Endothelial cell of umbilical vein (primary cell): ENCODE results near the gene LGALSL. TPM values are rescaled to one million over a fixed set of nuclear protein-coding genes. Genes with fewer than 3 reads are reported as not detected.

ENCODE experiments used
- BruUV-seq: library from RNA; stranded (reverse); fragments of 400-500 nt; replicated peaks from 2 replicates; lab custom pipeline; 2021; lab: Mats Ljungman, UMichigan
- CTCF ChIA-PET: fragments of 300-600, 350-600 bp; sonication (Branson Sonifier 250); formaldehyde crosslinking; loops from one replicate; lab custom pipeline; 2021; ENCODE audit warnings: antibody characterized with exemption, inconsistent platforms; lab: Charles Lee
- POLR2A ChIA-PET: fragments of 300-600, 350-600 bp; sonication (Branson Sonifier 250); formaldehyde crosslinking; loops from one replicate; lab custom pipeline; 2021; ENCODE audit warnings: antibody characterized with exemption, inconsistent platforms; lab: Charles Lee
- DNase-seq: peaks from one replicate; pipeline ENCODE4 v3.0.0-alpha.2; 2011; ENCODE audit warnings: low read depth, low spot score
- FAIRE-seq: peaks from 2 replicates; lab custom pipeline; 2011; peaks lifted over from hg19 to GRCh38; lab: Jason Lieb, UNC
- H2AFZ ChIP-seq: 2 replicates; pipeline ENCODE4 v1.6.0; 2012; ENCODE audit warnings: low read depth, low read length, control low read depth, inconsistent platforms
- H3K27ac ChIP-seq: 2 replicates; pipeline ENCODE4 v1.5.1; 2011; ENCODE audit warnings: low read depth, mild to moderate bottlenecking, control low read depth, low read length, moderate library complexity; ENCODE audit not compliant: insufficient read depth
- H3K27me3 ChIP-seq, 2 experiments: 2 replicates each; pipeline versions ENCODE4 v1.6.0 to v1.6.1; 2011; ENCODE audit warnings: low read length in 2 of 2, mixed read lengths in 1 of 2; ENCODE audit not compliant: control insufficient read depth in 2 of 2, insufficient read depth in 2 of 2
- H3K36me3 ChIP-seq, 2 experiments: 2 replicates in 1 of 2; 3 replicates in 1 of 2; pipeline ENCODE4 v1.5.1; 2011; ENCODE audit warnings: low read length in 2 of 2, mild to moderate bottlenecking in 1 of 2, moderate library complexity in 1 of 2; ENCODE audit not compliant: control insufficient read depth in 2 of 2, insufficient read depth in 2 of 2; ENCODE audit errors: extremely low read depth in 1 of 2
- H3K4me1 ChIP-seq: 3 replicates; pipeline ENCODE4 v1.5.1; 2011; ENCODE audit warnings: mild to moderate bottlenecking, low read length; ENCODE audit not compliant: control insufficient read depth, insufficient read depth; ENCODE audit errors: extremely low read depth
- H3K4me2 ChIP-seq: 2 replicates; pipeline ENCODE4 v1.6.1; 2011; ENCODE audit warnings: low read length, control low read depth, mixed read lengths; ENCODE audit not compliant: insufficient read depth
- H3K4me3 ChIP-seq, 3 experiments: fragments of 200-600 bp in 1 of 3; sonication (generic), shearing (Covaris generic) in 1 of 3; replicated peaks in 1 of 3; 2 replicates each; pipeline ENCODE4 v1.5.1; 2011 to 2016; ENCODE audit warnings: control low read depth in 3 of 3, low read length in 3 of 3, mild to moderate bottlenecking in 2 of 3, inconsistent platforms in 1 of 3, low read depth in 1 of 3, moderate library complexity in 1 of 3; ENCODE audit not compliant: insufficient read depth in 1 of 3
- H3K79me2 ChIP-seq: 2 replicates; pipeline ENCODE4 v1.6.0; 2012; ENCODE audit warnings: low read length, inconsistent platforms; ENCODE audit not compliant: control insufficient read depth, insufficient read depth
- H3K9ac ChIP-seq: replicated peaks from 2 replicates; pipeline ENCODE3; 2011; ENCODE audit warnings: low read length, control low read depth; ENCODE audit not compliant: insufficient read depth; ENCODE audit errors: extremely low read depth
- H3K9me1 ChIP-seq: replicated peaks from 3 replicates; pipeline ENCODE4 v1.6.0; 2011; ENCODE audit warnings: mild to moderate bottlenecking, low read length; ENCODE audit not compliant: control insufficient read depth, insufficient read depth; ENCODE audit errors: extremely low read depth
- H3K9me3 ChIP-seq: replicated peaks from 2 replicates; pipeline ENCODE4 v1.5.1; 2012; ENCODE audit warnings: low read length, inconsistent platforms; ENCODE audit not compliant: control insufficient read depth, insufficient read depth
- H4K20me1 ChIP-seq: replicated peaks from 2 replicates; pipeline ENCODE3; 2011; ENCODE audit warnings: mild to moderate bottlenecking, low read length; ENCODE audit not compliant: control insufficient read depth, insufficient read depth; ENCODE audit errors: extremely low read depth
- EZH2 ChIP-seq: IDR thresholded peaks from 2 replicates; pipeline ENCODE4 v1.6.1; 2012; ENCODE audit warnings: borderline replicate concordance, low read depth, mild to moderate bottlenecking, moderate library complexity, low read length, inconsistent platforms; ENCODE audit not compliant: severe bottlenecking
- FOS ChIP-seq: IDR thresholded peaks from 2 replicates; pipeline ENCODE4 v1.6.1; 2011; ENCODE audit warnings: mild to moderate bottlenecking, low read length, moderate library complexity, borderline replicate concordance; ENCODE audit not compliant: insufficient read depth
- GATA2 ChIP-seq: IDR thresholded peaks from 2 replicates; pipeline ENCODE4 v1.7.0; 2011; ENCODE audit warnings: low read depth, mild to moderate bottlenecking, moderate library complexity, mixed read lengths, low read length; ENCODE audit not compliant: insufficient read length, insufficient read depth
- JUN ChIP-seq: IDR thresholded peaks from 2 replicates; pipeline ENCODE4 v1.6.1; 2011; ENCODE audit warnings: borderline replicate concordance, low read depth; ENCODE audit not compliant: insufficient read length, insufficient read depth
- MYC ChIP-seq: IDR thresholded peaks from one replicate; pipeline ENCODE4 v1.6.1; 2011; ENCODE audit warnings: mild to moderate bottlenecking, low read depth, low read length
- POLR2A ChIP-seq: IDR thresholded peaks from 2 replicates; pipeline ENCODE4 v1.6.1; 2012; ENCODE audit warnings: low read depth, mild to moderate bottlenecking, control low read depth, low read length
- POLR2AphosphoS5 ChIP-seq: IDR thresholded peaks from 2 replicates; pipeline ENCODE4 v1.6.1; 2012; ENCODE audit warnings: low read depth, mild to moderate bottlenecking, control low read depth, low read length, moderate library complexity; ENCODE audit not compliant: insufficient read depth
- dilution Hi-C: fragments of 300-500 bp; cut with MboI; formaldehyde crosslinking; loops from one replicate; pipeline ENCODE4 v1.15.0; 2019; ENCODE audit warnings: low sequenced_read_pairs; ENCODE audit not compliant: extremely low pct_ligation_motif_present
- intact Hi-C: fragments of 100-400 bp; cut with micrococcal nuclease; formaldehyde crosslinking; loops from one replicate; pipeline ENCODE4 v1.10.0; 2022
- polyA plus RNA-seq, 4 experiments: library from polyadenylated mRNA; depleted of rRNA in 3 of 4; stranded (reverse) in 3 of 4; unstranded in 1 of 4; fragments of >200 nt; gene quantifications; 2 replicates each; pipeline versions ENCODE4 v1.2.1 to v1.2.3, GENCODE V29; 2011 to 2012; ENCODE audit warnings: missing spikeins in 1 of 4
- total RNA-seq: library from RNA; stranded (reverse); gene quantifications from 2 replicates; pipeline ENCODE4 v1.2.3, GENCODE V29; 2021
- TF ChIP-seq, protein P1 (sequence below), 2 donors: IDR thresholded peaks; 1 replicate in 1 of 2; 2 replicates in 1 of 2; pipeline ENCODE4 v1.5.1; 2011; ENCODE audit warnings: low read length in 2 of 2, mild to moderate bottlenecking in 2 of 2, moderate library complexity in 2 of 2, control low read depth in 1 of 2, inconsistent platforms in 1 of 2, low read depth in 1 of 2; ENCODE audit not compliant: insufficient read depth in 1 of 2; ENCODE audit errors: extremely low read depth in 1 of 2
- TF ChIP-seq, protein P2 (sequence below): IDR thresholded peaks from 2 replicates; pipeline ENCODE4 v1.6.1; 2011; ENCODE audit not compliant: insufficient read depth, insufficient read length

Gene LGALSL
- total and polyA plus RNA-seq, 2 donors (not counting 3 experiments of a cell fraction or from before 2014, with no cell fraction given), result 2.3 to 2.6 TPM

DNA sequence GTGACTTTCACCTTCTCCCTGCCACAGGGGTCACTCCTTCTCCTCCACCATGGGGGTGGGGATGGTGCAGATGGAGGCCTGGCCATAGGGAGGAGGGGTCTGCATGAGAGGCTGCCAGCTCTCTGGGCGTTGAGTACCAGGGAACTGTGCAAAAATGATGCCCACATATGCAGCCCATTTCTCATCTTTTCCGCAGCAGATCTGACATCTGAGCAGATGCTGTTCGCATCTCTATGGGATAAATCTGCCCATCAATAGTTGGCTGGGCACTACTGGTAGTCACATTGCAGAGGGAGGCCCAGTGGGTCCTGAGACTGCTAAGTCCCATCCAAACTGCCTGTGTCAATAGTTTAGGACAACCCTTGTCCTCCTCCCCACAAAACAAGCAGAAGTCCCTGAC lies 45.9 kb upstream of the LGALSL start:
- Histone ChIP-seq H3K4me1 (peaks cover 29% of the 10 kb centered on the region), H3K9ac (no peak overlapping the region), H3K4me3 (no peak overlapping the region), H3K27ac (no peak overlapping the region), H3K9me3 (no peaks in the 10 kb centered on the region), H3K79me2 (no peaks in the 10 kb centered on the region), H3K4me2 (no peak overlapping the region), H4K20me1 (no peaks in the 10 kb centered on the region), H3K36me3 (no peaks in the 10 kb centered on the region), H3K27me3 (peaks cover 33 to 39% of the 10 kb centered on the region in 2 experiments), H2AFZ (no peak overlapping the region), H3K9me1 (no peaks in the 10 kb centered on the region)
- TF ChIP-seq GATA2 (no peak), JUN (no peak)
- dilution Hi-C loops (no loop called here), intact Hi-C loops (no loop called here)
- CTCF ChIA-PET, result no interaction called here
- DNase-seq (no peak), FAIRE-seq (no peak)
- POLR2A ChIA-PET, result no interaction called here
- no TSS peak for BruUV-seq

DNA sequence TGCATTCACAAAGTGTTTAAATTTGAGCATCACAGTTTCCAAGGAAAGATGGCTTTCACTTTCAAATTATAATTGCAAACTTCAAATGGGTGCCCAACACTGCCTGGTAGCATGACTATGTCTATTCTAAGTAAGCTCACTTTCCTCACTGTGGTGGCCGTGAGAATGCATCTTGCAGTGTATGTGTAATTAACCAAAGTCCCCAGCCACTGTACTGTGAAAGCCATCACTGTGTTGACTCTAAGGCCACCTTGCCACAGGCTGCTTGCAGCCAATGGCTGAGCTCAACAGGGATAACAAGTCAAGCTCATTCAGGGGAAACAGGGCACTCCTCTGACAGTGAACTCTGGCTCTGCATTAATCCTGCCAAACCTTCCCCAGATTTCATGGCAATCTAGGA lies 43.3 kb upstream of the LGALSL start:
- ChIA-PET CTCF (interaction anchor here (1.0 to 2.2 kb wide), 2 partner anchors 77 to 80 kb away, joined by 3 to 6 read pairs; no protein-coding TSS in a partner anchor), POLR2A (no interaction called here)
- H3K27ac ChIP-seq, result no peak overlapping the region
- H3K9ac ChIP-seq, result no peak overlapping the region
- no peak overlapping the region for H3K4me3 ChIP-seq
- TF ChIP-seq, protein P1, sequence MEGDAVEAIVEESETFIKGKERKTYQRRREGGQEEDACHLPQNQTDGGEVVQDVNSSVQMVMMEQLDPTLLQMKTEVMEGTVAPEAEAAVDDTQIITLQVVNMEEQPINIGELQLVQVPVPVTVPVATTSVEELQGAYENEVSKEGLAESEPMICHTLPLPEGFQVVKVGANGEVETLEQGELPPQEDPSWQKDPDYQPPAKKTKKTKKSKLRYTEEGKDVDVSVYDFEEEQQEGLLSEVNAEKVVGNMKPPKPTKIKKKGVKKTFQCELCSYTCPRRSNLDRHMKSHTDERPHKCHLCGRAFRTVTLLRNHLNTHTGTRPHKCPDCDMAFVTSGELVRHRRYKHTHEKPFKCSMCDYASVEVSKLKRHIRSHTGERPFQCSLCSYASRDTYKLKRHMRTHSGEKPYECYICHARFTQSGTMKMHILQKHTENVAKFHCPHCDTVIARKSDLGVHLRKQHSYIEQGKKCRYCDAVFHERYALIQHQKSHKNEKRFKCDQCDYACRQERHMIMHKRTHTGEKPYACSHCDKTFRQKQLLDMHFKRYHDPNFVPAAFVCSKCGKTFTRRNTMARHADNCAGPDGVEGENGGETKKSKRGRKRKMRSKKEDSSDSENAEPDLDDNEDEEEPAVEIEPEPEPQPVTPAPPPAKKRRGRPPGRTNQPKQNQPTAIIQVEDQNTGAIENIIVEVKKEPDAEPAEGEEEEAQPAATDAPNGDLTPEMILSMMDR (IDR thresholded peaks at IDR 0.05; ENCODE audit: extremely low read depth in 1 of 2, insufficient read depth in 1 of 2, low read depth in 1 of 2, low read length in 2 of 2), result no peak
- TF ChIP-seq JUN (no peak), GATA2 (no peak), MYC (no peak), POLR2A (no peak), FOS (no peak), EZH2 (no peak), POLR2AphosphoS5 (no peak)
- TF ChIP-seq, protein P2, sequence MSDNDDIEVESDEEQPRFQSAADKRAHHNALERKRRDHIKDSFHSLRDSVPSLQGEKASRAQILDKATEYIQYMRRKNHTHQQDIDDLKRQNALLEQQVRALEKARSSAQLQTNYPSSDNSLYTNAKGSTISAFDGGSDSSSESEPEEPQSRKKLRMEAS, result no peak
- dilution Hi-C loops (no loop called here), intact Hi-C loops (no loop called here)
- no peak overlapping the region for H2AFZ ChIP-seq
- H4K20me1 ChIP-seq, result no peaks in the 10 kb centered on the region
- peaks cover 36 to 42% of the 10 kb centered on the region in 2 experiments for H3K27me3 ChIP-seq
- FAIRE-seq, result no peak
- no peaks in the 10 kb centered on the region for H3K9me1 ChIP-seq
- H3K4me2 ChIP-seq, result no peak overlapping the region
- no TSS peak for BruUV-seq
- no peaks in the 10 kb centered on the region for H3K9me3 ChIP-seq
- no peak for DNase-seq
- H3K36me3 ChIP-seq, result no peaks in the 10 kb centered on the region
- H3K4me1 ChIP-seq, result peaks cover 3% of the 10 kb centered on the region
- no peaks in the 10 kb centered on the region for H3K79me2 ChIP-seq
